Measurements from ENCODE around the gene UCKL1. TPM values are rescaled to one million over a fixed set of nuclear protein-coding genes. Genes with fewer than 3 reads are reported as not detected.

The UCKL1 gene
- total RNA-seq, 1 donor, result 21.0 TPM

GRCh38 chr20:63926298-63926697 is 29.9 kb downstream of the UCKL1 start:
- Histone ChIP-seq H4K20me1 (ENCODE audit: insufficient read depth, low read length) (peaks cover 43% of the 10 kb centered on the region), H3K4me1 (ENCODE audit: insufficient read depth, low read length) (no peaks in the 10 kb centered on the region), H3K4me3 (ENCODE audit: insufficient read depth, low read length) (no peak overlapping the region), H3K79me2 (ENCODE audit: insufficient read depth, low read length) (peaks cover 87% of the 10 kb centered on the region), H3K27ac (ENCODE audit: low read depth, low read length) (no peak overlapping the region), H3K4me2 (ENCODE audit: insufficient read depth, low read length) (no peak overlapping the region), H2AFZ (ENCODE audit: low read length) (no peak overlapping the region), H3K27me3 (ENCODE audit: insufficient read depth, low read length) (no peaks in the 10 kb centered on the region), H3K36me3 (ENCODE audit: insufficient read depth, low read length) (peaks cover 34% of the 10 kb centered on the region), H3K9me3 (ENCODE audit: low read depth, low read length) (no peaks in the 10 kb centered on the region)
- DNase-seq (ENCODE audit: insufficient read length, low spot score, missing footprints), result peak; percentile 45
- TF ChIP-seq CTCF (IDR thresholded peaks at IDR 0.05; ENCODE audit: extremely low read depth, low read depth, low read length), result no peak

GRCh38 chr20:63924241-63924640 is 32.0 kb downstream of the UCKL1 start:
- Histone ChIP-seq H3K27ac (ENCODE audit: low read depth, low read length) (no peak overlapping the region), H4K20me1 (ENCODE audit: insufficient read depth, low read length) (peaks cover 41% of the 10 kb centered on the region), H3K4me3 (ENCODE audit: insufficient read depth, low read length) (no peak overlapping the region), H3K4me1 (ENCODE audit: insufficient read depth, low read length) (no peaks in the 10 kb centered on the region), H3K4me2 (ENCODE audit: insufficient read depth, low read length) (no peak overlapping the region), H3K36me3 (ENCODE audit: insufficient read depth, low read length) (peaks cover 21% of the 10 kb centered on the region), H3K9me3 (ENCODE audit: low read depth, low read length) (no peaks in the 10 kb centered on the region), H2AFZ (ENCODE audit: low read length) (no peak overlapping the region), H3K79me2 (ENCODE audit: insufficient read depth, low read length) (peaks cover 89% of the 10 kb centered on the region), H3K27me3 (ENCODE audit: insufficient read depth, low read length) (no peaks in the 10 kb centered on the region)
- no peak for DNase-seq (ENCODE audit: insufficient read length, low spot score, missing footprints)
- no peak for TF ChIP-seq CTCF (IDR thresholded peaks at IDR 0.05; ENCODE audit: extremely low read depth, low read depth, low read length)

- H3K27ac ChIP-seq (ENCODE audit: low read depth, low read length), result no peak overlapping the region
- H3K9me3 ChIP-seq (ENCODE audit: low read depth, low read length), result no peaks in the 10 kb centered on the region
- H4K20me1 ChIP-seq (ENCODE audit: insufficient read depth, low read length), result peaks cover 43% of the 10 kb centered on the region
- H3K4me1 ChIP-seq (ENCODE audit: insufficient read depth, low read length), result no peaks in the 10 kb centered on the region
- peaks cover 15% of the 10 kb centered on the region for H3K36me3 ChIP-seq (ENCODE audit: insufficient read depth, low read length)
- H2AFZ ChIP-seq (ENCODE audit: low read length), result no peak overlapping the region
- no peaks in the 10 kb centered on the region for H3K27me3 ChIP-seq (ENCODE audit: insufficient read depth, low read length)
- H3K4me2 ChIP-seq (ENCODE audit: insufficient read depth, low read length), result no peak overlapping the region
- H3K79me2 ChIP-seq (ENCODE audit: insufficient read depth, low read length), result peaks cover 90% of the 10 kb centered on the region
- TF ChIP-seq CTCF (IDR thresholded peaks at IDR 0.05; ENCODE audit: extremely low read depth, low read depth, low read length), result no peak
- DNase-seq (ENCODE audit: insufficient read length, low spot score, missing footprints), result no peak
- no peak overlapping the region for H3K4me3 ChIP-seq (ENCODE audit: insufficient read depth, low read length)
Observed at GRCh38 chr20:63923651-63924050, 32.6 kb downstream of the UCKL1 start.

GRCh38 chr20:63920226-63920625 is 36.0 kb downstream of the UCKL1 start:
- no peaks in the 10 kb centered on the region for H3K9me3 ChIP-seq (ENCODE audit: low read depth, low read length)
- no peak for TF ChIP-seq CTCF (IDR thresholded peaks at IDR 0.05; ENCODE audit: extremely low read depth, low read depth, low read length)
- H3K36me3 ChIP-seq (ENCODE audit: insufficient read depth, low read length), result peaks cover 2% of the 10 kb centered on the region
- H3K27ac ChIP-seq (ENCODE audit: low read depth, low read length), result no peak overlapping the region
- H3K4me3 ChIP-seq (ENCODE audit: insufficient read depth, low read length), result no peak overlapping the region
- H3K79me2 ChIP-seq (ENCODE audit: insufficient read depth, low read length), result peaks cover 90% of the 10 kb centered on the region
- H3K4me2 ChIP-seq (ENCODE audit: insufficient read depth, low read length), result no peak overlapping the region
- H3K27me3 ChIP-seq (ENCODE audit: insufficient read depth, low read length), result no peaks in the 10 kb centered on the region
- H3K4me1 ChIP-seq (ENCODE audit: insufficient read depth, low read length), result no peaks in the 10 kb centered on the region
- H4K20me1 ChIP-seq (ENCODE audit: insufficient read depth, low read length), result peaks cover 38% of the 10 kb centered on the region
- no peak overlapping the region for H2AFZ ChIP-seq (ENCODE audit: low read length)
- DNase-seq (ENCODE audit: insufficient read length, low spot score, missing footprints), result peak; percentile 18
